GM23338 (cell line): ENCODE results near the gene SUCLG2. TPM values are rescaled to one million over a fixed set of nuclear protein-coding genes. Genes with fewer than 3 reads are reported as not detected.

Experiments used
- ATAC-seq: fragments of 200-7000 bp; cut with Tn5 transposase; 3 replicates; pipeline ENCODE4 v1.9.1; 2020
- DNase-seq: peaks from one replicate; pipeline ENCODE4 v3.0.0-alpha.2; 2015; ENCODE audit warnings: low spot score
- H2AFZ ChIP-seq: fragments of 200-600 bp; sonication (generic); 2 replicates; pipeline ENCODE4 v1.8.0; 2016; ENCODE audit warnings: antibody characterized with exemption, mild to moderate bottlenecking, moderate library complexity
- H3F3A ChIP-seq: fragments of 200-600 bp; sonication (generic); replicated peaks from 2 replicates; pipeline ENCODE4 v1.8.0; 2017; ENCODE audit warnings: antibody characterized with exemption, mixed run types, low read depth
- H3K27ac ChIP-seq: fragments of 200-600 bp; sonication (generic); 2 replicates; pipeline ENCODE4 v1.6.1; 2016; ENCODE audit warnings: low read depth
- H3K27me3 ChIP-seq: fragments of 200-600 bp; sonication (generic); 2 replicates; pipeline ENCODE4 v1.8.0; 2016; ENCODE audit warnings: mild to moderate bottlenecking, mixed run types, moderate library complexity; ENCODE audit not compliant: insufficient read depth
- H3K36me3 ChIP-seq: fragments of 200-600 bp; sonication (generic); 2 replicates; pipeline ENCODE4 v1.8.0; 2016; ENCODE audit warnings: mild to moderate bottlenecking; ENCODE audit not compliant: insufficient read depth
- H3K4me1 ChIP-seq: fragments of 200-600 bp; sonication (generic); 2 replicates; pipeline ENCODE4 v1.8.0; 2016; ENCODE audit warnings: mild to moderate bottlenecking, moderate library complexity; ENCODE audit not compliant: insufficient read depth
- H3K4me2 ChIP-seq: fragments of 200-600 bp; sonication (generic); 2 replicates; pipeline ENCODE4 v1.7.1; 2017; ENCODE audit warnings: mixed run types
- H3K4me3 ChIP-seq: fragments of 200-600 bp; sonication (generic); 2 replicates; pipeline ENCODE4 v1.6.1; 2016; ENCODE audit warnings: mixed run types
- H3K79me2 ChIP-seq: fragments of 200-600 bp; sonication (generic); replicated peaks from 2 replicates; pipeline ENCODE4 v1.8.0; 2017; ENCODE audit warnings: mild to moderate bottlenecking; ENCODE audit not compliant: insufficient read depth
- H3K9me2 ChIP-seq: fragments of 200-600 bp; sonication (generic); 2 replicates; pipeline ENCODE4 v1.8.0; 2017; ENCODE audit not compliant: insufficient read depth
- H4K20me1 ChIP-seq: fragments of 200-600 bp; sonication (generic); replicated peaks from 2 replicates; pipeline ENCODE4 v1.8.0; 2017; ENCODE audit warnings: mild to moderate bottlenecking; ENCODE audit not compliant: insufficient read depth
- H3K27ac Mint-ChIP-seq: 2 replicates; pipeline ENCODE4 v1.8.0; 2020; ENCODE audit warnings: inconsistent platforms, mild to moderate bottlenecking, moderate library complexity, mixed read lengths
- H3K27me3 Mint-ChIP-seq: 3 replicates; pipeline ENCODE4 v1.8.0; 2022; ENCODE audit warnings: low read depth, mild to moderate bottlenecking, moderate library complexity, mixed read lengths, inconsistent platforms; ENCODE audit not compliant: insufficient read depth, poor library complexity
- H3K36me3 Mint-ChIP-seq: 3 replicates; pipeline ENCODE4 v1.8.0; 2021; ENCODE audit warnings: low read depth, mild to moderate bottlenecking, inconsistent platforms, moderate library complexity, mixed read lengths
- H3K4me1 Mint-ChIP-seq: 3 replicates; pipeline ENCODE4 v1.8.0; 2020; ENCODE audit warnings: mild to moderate bottlenecking, inconsistent platforms, mixed read lengths
- H3K4me3 Mint-ChIP-seq: 3 replicates; pipeline ENCODE4 v1.8.0; 2021; ENCODE audit warnings: moderate library complexity, mild to moderate bottlenecking, inconsistent platforms, mixed read lengths
- H3K9me3 Mint-ChIP-seq: 3 replicates; pipeline ENCODE4 v1.8.0; 2020; ENCODE audit warnings: moderate library complexity, mild to moderate bottlenecking, inconsistent platforms, mixed read lengths
- CREB1 ChIP-seq: fragments of 250-450 bp; sonication (Bioruptor Pico); IDR thresholded peaks from 2 replicates; pipeline ENCODE4 v1.5.0; 2020; ENCODE audit warnings: low read depth, mild to moderate bottlenecking, moderate library complexity
- CTCF ChIP-seq, 2 experiments: fragments of 200-600 bp in 1 of 2; sonication (generic) in 1 of 2; conservative IDR thresholded peaks; 2 replicates each; pipeline versions ENCODE4 v1.5.1 to v1.6.1; 2016 to 2017; ENCODE audit warnings: antibody characterized with exemption in 2 of 2, low read depth in 2 of 2, mild to moderate bottlenecking in 2 of 2, moderate library complexity in 1 of 2
- ETS1 ChIP-seq: IDR thresholded peaks from 2 replicates; pipeline ENCODE4 v1.6.1; 2016; ENCODE audit warnings: antibody characterized with exemption
- EZH2 ChIP-seq: fragments of 200-600 bp; sonication (generic); IDR thresholded peaks from one replicate; pipeline ENCODE4 v1.8.0; 2017; ENCODE audit warnings: antibody characterized with exemption, mild to moderate bottlenecking, low read depth; ENCODE audit not compliant: unreplicated experiment
- EZH2phosphoT487 ChIP-seq: fragments of 200-600 bp; sonication (generic); IDR thresholded peaks from one replicate; pipeline ENCODE4 v1.8.1; 2018; ENCODE audit warnings: antibody characterized with exemption; ENCODE audit not compliant: unreplicated experiment
- JUNB ChIP-seq: IDR thresholded peaks from one replicate; pipeline ENCODE4 v1.6.1; 2016; ENCODE audit warnings: antibody characterized with exemption; ENCODE audit not compliant: unreplicated experiment
- NANOG ChIP-seq: IDR thresholded peaks from 2 replicates; pipeline ENCODE4 v1.6.1; 2016; ENCODE audit warnings: antibody characterized with exemption, borderline replicate concordance
- POLR2AphosphoS5 ChIP-seq: IDR thresholded peaks from 2 replicates; pipeline ENCODE4 v1.6.1; 2016; ENCODE audit warnings: antibody characterized with exemption, low read depth
- STAT1 ChIP-seq: IDR thresholded peaks from one replicate; pipeline ENCODE4 v1.6.1; 2016; ENCODE audit warnings: antibody characterized with exemption; ENCODE audit not compliant: unreplicated experiment
- ZNF114 ChIP-seq: fragments of 250-450 bp; sonication (Bioruptor Pico); IDR thresholded peaks from 2 replicates; pipeline ENCODE4 v1.5.0; 2020; ENCODE audit warnings: mild to moderate bottlenecking, moderate library complexity
- ZNF331 ChIP-seq: fragments of 250-450 bp; sonication (Bioruptor Pico); IDR thresholded peaks from 2 replicates; pipeline ENCODE4 v1.5.0; 2020; ENCODE audit warnings: low read depth, mild to moderate bottlenecking, moderate library complexity
- polyA plus RNA-seq: library from polyadenylated mRNA; unstranded; fragments of >200 nt; fragmentation: Nextera tagmentation; extraction: Ambion mirVana; gene quantifications from 2 replicates; pipeline ENCODE4 v1.2.1, GENCODE V29; 2016
- total RNA-seq: library from RNA; depleted of rRNA; stranded (reverse); fragments of >200 nt; shearing (Covaris generic); gene quantifications from 2 replicates; pipeline ENCODE4 v1.2.3, GENCODE V29; 2014
- TF ChIP-seq, protein P1 (sequence below): IDR thresholded peaks from one replicate; pipeline ENCODE4 v1.6.1; 2018; ENCODE audit warnings: antibody characterized with exemption; ENCODE audit not compliant: unreplicated experiment
- TF ChIP-seq, protein P2 (sequence below): fragments of 250-450 bp; sonication (Bioruptor Pico); IDR thresholded peaks from 2 replicates; pipeline ENCODE4 v1.5.0; 2020; ENCODE audit warnings: mild to moderate bottlenecking, moderate library complexity

Gene SUCLG2
- total and polyA plus RNA-seq, 2 experiments from 2014 or later: 29.3 to 39.0 TPM

DNA sequence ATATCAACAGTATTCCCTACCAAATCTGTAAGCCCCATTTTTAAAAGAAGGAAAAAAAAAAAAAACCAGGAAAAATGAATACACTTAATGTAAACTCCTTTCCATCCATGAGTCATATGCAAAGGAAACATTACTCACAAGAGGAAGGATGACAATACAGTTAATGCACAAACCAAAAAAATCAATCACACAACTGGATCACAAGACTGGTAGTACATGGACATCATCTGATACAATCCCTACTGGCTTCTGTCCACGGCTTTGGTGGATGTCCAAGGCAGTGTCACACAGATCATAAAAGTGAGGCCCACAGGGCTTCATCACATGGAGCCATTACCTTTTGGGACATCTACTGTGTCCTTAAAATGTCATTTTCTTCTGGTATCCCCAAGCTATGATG is 44.0 kb downstream of the SUCLG2 start:
- Histone ChIP-seq H2AFZ (no peak overlapping the region), H3K9me2 (no peaks in the 10 kb centered on the region), H3K27me3 (no peaks in the 10 kb centered on the region), H3K79me2 (no peaks in the 10 kb centered on the region), H3K27ac (no peak overlapping the region), H3F3A (no peaks in the 10 kb centered on the region), H3K36me3 (no peaks in the 10 kb centered on the region), H3K4me2 (no peak overlapping the region), H3K4me1 (no peaks in the 10 kb centered on the region), H3K4me3 (no peak overlapping the region), H4K20me1 (no peaks in the 10 kb centered on the region; the same call in 1 of the 2 replicates)
- no peak overlapping the region for H3K27ac Mint-ChIP-seq
- H3K27me3 Mint-ChIP-seq: no peaks in the 10 kb centered on the region
- H3K36me3 Mint-ChIP-seq: peaks cover 24% of the 10 kb centered on the region
- H3K4me3 Mint-ChIP-seq: no peak overlapping the region
- ATAC-seq (no peak), DNase-seq (no peak)
- H3K4me1 Mint-ChIP-seq: peaks cover 18% of the 10 kb centered on the region
- H3K9me3 Mint-ChIP-seq: no peaks in the 10 kb centered on the region
- TF ChIP-seq CREB1 (CRISPR knock-in tag) (no peak), CTCF (conservative IDR thresholded peaks at IDR 0.05; ENCODE audit: low read depth in 2 of 2) (no peak), STAT1 (no peak), ZNF114 (CRISPR knock-in tag) (no peak), JUNB (no peak), EZH2phosphoT487 (no peak), ZNF331 (CRISPR knock-in tag) (no peak), NANOG (no peak), EZH2 (no peak), POLR2AphosphoS5 (no peak), ETS1 (no peak)
- TF ChIP-seq, protein P1, sequence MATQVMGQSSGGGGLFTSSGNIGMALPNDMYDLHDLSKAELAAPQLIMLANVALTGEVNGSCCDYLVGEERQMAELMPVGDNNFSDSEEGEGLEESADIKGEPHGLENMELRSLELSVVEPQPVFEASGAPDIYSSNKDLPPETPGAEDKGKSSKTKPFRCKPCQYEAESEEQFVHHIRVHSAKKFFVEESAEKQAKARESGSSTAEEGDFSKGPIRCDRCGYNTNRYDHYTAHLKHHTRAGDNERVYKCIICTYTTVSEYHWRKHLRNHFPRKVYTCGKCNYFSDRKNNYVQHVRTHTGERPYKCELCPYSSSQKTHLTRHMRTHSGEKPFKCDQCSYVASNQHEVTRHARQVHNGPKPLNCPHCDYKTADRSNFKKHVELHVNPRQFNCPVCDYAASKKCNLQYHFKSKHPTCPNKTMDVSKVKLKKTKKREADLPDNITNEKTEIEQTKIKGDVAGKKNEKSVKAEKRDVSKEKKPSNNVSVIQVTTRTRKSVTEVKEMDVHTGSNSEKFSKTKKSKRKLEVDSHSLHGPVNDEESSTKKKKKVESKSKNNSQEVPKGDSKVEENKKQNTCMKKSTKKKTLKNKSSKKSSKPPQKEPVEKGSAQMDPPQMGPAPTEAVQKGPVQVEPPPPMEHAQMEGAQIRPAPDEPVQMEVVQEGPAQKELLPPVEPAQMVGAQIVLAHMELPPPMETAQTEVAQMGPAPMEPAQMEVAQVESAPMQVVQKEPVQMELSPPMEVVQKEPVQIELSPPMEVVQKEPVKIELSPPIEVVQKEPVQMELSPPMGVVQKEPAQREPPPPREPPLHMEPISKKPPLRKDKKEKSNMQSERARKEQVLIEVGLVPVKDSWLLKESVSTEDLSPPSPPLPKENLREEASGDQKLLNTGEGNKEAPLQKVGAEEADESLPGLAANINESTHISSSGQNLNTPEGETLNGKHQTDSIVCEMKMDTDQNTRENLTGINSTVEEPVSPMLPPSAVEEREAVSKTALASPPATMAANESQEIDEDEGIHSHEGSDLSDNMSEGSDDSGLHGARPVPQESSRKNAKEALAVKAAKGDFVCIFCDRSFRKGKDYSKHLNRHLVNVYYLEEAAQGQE: no peak
- TF ChIP-seq, protein P2, sequence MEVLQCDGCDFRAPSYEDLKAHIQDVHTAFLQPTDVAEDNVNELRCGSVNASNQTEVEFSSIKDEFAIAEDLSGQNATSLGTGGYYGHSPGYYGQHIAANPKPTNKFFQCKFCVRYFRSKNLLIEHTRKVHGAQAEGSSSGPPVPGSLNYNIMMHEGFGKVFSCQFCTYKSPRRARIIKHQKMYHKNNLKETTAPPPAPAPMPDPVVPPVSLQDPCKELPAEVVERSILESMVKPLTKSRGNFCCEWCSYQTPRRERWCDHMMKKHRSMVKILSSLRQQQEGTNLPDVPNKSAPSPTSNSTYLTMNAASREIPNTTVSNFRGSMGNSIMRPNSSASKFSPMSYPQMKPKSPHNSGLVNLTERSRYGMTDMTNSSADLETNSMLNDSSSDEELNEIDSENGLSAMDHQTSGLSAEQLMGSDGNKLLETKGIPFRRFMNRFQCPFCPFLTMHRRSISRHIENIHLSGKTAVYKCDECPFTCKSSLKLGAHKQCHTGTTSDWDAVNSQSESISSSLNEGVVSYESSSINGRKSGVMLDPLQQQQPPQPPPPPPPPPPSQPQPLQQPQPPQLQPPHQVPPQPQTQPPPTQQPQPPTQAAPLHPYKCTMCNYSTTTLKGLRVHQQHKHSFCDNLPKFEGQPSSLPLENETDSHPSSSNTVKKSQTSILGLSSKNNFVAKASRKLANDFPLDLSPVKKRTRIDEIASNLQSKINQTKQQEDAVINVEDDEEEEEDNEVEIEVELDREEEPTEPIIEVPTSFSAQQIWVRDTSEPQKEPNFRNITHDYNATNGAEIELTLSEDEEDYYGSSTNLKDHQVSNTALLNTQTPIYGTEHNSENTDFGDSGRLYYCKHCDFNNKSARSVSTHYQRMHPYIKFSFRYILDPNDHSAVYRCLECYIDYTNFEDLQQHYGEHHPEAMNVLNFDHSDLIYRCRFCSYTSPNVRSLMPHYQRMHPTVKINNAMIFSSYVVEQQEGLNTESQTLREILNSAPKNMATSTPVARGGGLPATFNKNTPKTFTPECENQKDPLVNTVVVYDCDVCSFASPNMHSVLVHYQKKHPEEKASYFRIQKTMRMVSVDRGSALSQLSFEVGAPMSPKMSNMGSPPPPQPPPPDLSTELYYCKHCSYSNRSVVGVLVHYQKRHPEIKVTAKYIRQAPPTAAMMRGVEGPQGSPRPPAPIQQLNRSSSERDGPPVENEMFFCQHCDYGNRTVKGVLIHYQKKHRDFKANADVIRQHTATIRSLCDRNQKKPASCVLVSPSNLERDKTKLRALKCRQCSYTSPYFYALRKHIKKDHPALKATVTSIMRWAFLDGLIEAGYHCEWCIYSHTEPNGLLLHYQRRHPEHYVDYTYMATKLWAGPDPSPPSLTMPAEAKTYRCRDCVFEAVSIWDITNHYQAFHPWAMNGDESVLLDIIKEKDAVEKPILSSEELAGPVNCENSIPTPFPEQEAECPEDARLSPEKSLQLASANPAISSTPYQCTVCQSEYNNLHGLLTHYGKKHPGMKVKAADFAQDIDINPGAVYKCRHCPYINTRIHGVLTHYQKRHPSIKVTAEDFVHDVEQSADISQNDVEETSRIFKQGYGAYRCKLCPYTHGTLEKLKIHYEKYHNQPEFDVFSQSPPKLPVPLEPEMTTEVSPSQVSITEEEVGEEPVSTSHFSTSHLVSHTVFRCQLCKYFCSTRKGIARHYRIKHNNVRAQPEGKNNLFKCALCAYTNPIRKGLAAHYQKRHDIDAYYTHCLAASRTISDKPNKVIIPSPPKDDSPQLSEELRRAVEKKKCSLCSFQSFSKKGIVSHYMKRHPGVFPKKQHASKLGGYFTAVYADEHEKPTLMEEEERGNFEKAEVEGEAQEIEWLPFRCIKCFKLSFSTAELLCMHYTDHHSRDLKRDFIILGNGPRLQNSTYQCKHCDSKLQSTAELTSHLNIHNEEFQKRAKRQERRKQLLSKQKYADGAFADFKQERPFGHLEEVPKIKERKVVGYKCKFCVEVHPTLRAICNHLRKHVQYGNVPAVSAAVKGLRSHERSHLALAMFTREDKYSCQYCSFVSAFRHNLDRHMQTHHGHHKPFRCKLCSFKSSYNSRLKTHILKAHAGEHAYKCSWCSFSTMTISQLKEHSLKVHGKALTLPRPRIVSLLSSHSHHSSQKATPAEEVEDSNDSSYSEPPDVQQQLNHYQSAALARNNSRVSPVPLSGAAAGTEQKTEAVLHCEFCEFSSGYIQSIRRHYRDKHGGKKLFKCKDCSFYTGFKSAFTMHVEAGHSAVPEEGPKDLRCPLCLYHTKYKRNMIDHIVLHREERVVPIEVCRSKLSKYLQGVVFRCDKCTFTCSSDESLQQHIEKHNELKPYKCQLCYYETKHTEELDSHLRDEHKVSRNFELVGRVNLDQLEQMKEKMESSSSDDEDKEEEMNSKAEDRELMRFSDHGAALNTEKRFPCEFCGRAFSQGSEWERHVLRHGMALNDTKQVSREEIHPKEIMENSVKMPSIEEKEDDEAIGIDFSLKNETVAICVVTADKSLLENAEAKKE (CRISPR knock-in tag): no peak
